ENCODE measurements around the gene MRPL55. TPM values are rescaled to one million over a fixed set of nuclear protein-coding genes. Genes with fewer than 3 reads are reported as not detected.
A peak's percentile ranks its signal among the peaks of the same experiment; 100 is the strongest.

The MRPL55 gene
- total RNA-seq, 1 donor from 2014 or later = 55.2 TPM

GRCh38 chr1:228085287-228085951, 23.7 kb downstream of the MRPL55 start:
- Mint-ChIP-seq H3K4me1 (peaks cover 55% of the 10 kb centered on the region), H3K4me3 (peak overlapping the region; percentile 97), H3K27ac (peak overlapping the region; percentile 93), H3K9me3 (no peaks in the 10 kb centered on the region), H3K36me3 (ENCODE audit: low read depth) (peaks cover 44% of the 10 kb centered on the region), H3K27me3 (no peaks in the 10 kb centered on the region)
- DNase-seq = no peak
- intact Hi-C loops (cut with micrococcal nuclease) = loop anchor here (10.0 kb wide), 1 partner anchor 1681 kb away; the partner anchor contains the start of gene PARP1

DNA sequence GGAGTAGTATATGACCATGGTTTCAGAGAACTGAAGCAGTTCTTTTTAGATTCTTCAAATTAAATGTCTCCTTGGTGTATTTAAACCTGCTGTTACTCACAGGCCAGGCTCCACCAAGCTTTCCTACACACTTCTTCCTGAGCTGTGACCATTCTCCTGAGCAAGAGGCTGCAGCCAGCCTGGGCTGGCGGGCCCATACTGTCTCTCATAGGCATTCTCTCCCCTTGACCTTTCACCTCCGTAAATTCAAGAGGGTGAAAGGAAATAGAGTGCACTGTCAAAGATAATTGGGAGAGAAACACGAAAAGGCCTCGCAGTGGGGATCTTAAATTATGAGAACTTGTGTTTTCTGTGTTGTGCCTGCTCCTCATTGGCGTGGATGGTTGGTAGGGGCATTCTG, 24.3 kb downstream of the MRPL55 start:
- intact Hi-C loops (cut with micrococcal nuclease) = loop anchor here (5.0 to 10.0 kb wide), 3 partner anchors 323 to 1680 kb away; partner anchors contain the start of genes PARP1 and TRIM11
- Mint-ChIP-seq H3K27me3 (no peaks in the 10 kb centered on the region), H3K36me3 (ENCODE audit: low read depth) (peaks cover 42% of the 10 kb centered on the region), H3K27ac (peak overlapping the region; percentile 93), H3K9me3 (no peaks in the 10 kb centered on the region), H3K4me3 (peak overlapping the region; percentile 97), H3K4me1 (peaks cover 51% of the 10 kb centered on the region)
- no peak for DNase-seq

DNA sequence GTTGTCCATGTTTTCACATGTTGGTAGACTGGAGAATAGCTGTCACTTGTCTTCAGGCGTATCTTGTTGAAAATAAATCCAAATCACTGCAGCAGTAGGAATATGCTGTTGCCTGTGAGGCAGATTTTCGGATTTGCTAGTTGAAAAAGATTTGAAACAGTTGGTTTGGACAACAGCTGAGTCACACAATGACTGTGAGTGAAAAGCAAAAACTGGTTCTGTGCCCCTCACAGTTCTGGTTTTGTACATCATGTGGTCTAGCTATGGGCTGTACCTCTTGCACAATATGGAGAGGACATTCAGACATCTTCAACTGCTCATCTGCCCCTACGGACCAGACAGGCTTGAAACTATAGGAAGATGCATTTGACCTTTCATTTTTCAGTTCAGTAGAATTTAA, 24.8 kb downstream of the MRPL55 start:
- H3K27me3 Mint-ChIP-seq = no peaks in the 10 kb centered on the region
- H3K4me3 Mint-ChIP-seq = peak overlapping the region; percentile 97
- H3K9me3 Mint-ChIP-seq = no peaks in the 10 kb centered on the region
- peaks cover 42% of the 10 kb centered on the region for H3K36me3 Mint-ChIP-seq (ENCODE audit: low read depth)
- H3K27ac Mint-ChIP-seq = peak overlapping the region; percentile 93
- no peak for DNase-seq
- H3K4me1 Mint-ChIP-seq = peaks cover 53% of the 10 kb centered on the region
- intact Hi-C loops (cut with micrococcal nuclease) = loop anchor here (5.0 to 10.0 kb wide), 3 partner anchors 323 to 1680 kb away; partner anchors contain the start of genes PARP1 and TRIM11

DNA sequence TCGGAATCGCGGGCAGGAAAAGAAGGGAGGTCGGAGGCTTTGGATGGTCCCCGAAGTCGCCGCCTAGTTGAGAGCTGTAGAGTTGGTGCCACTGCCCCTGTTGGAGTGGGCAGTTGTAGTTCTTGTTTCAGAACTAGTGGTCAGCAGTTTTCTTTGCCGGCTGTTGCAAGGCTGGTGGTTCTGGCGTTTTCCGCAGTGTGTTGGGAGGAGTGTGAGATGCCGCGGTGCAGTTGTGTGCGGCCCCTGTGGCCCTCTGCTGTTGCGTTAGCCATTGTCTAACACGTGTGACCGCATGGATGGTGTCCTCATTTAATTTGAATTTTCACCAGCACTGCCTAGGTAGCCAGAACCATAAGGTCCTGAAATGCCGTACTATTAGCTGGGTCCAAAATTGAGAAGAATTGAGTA, 25.2 kb downstream of the MRPL55 start:
- no peaks in the 10 kb centered on the region for H3K27me3 Mint-ChIP-seq
- DNase-seq = peak; percentile 72
- intact Hi-C loops (cut with micrococcal nuclease) = loop anchor here (5.0 to 10.0 kb wide), 3 partner anchors 323 to 1679 kb away; partner anchors contain the start of genes PARP1 and TRIM11
- H3K4me1 Mint-ChIP-seq = peaks cover 50% of the 10 kb centered on the region
- no peaks in the 10 kb centered on the region for H3K9me3 Mint-ChIP-seq
- H3K4me3 Mint-ChIP-seq = peak overlapping the region; percentile 97
- peaks cover 41% of the 10 kb centered on the region for H3K36me3 Mint-ChIP-seq (ENCODE audit: low read depth)
- peak overlapping the region; percentile 93 for H3K27ac Mint-ChIP-seq

DNA sequence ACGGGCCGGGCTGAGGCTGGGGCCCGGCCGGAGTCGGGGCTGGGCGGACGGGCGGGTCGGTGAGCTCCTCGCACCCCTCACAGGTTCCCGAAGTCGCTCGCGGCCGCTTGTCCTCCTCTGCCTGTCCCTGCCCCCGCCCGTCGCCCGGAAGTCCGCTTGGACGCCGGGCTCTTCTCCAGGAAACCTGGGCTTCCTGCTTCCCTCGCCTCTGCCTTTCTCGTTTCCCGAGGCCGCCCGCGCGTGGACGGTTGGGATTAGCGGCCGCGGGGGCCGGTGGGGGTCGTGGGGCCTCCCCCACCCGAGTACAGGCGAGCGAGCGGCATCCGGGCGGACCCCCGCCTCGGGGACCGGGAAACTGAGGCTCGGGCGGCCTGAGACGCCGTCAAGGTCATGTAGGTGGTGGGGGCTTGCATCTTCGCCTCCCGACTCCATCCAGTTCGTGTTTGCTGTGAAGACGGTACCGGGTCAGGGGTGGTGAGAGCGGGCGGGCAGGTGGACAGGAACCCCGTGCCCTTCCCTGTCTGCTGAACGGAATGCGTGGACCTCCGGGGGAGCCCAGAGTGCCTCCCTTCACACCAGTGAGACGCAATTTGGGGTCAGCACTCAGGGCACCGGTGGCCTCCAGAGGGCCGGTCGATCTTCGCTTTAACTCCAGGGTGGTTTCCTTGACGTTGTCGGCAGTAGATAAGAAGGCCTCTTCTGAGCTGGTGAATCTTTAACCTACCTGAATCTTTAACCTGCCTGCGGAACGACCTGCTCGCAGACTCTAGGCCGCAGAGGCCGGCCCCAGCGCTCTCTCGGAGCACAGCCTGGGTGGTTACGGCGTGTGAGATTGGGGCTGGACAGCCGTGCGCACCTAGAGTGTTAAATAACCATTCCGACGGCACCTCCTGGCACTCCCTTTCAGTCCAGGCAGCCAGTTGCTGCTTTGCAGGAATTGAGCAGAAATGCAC, 25.9 kb downstream of the MRPL55 start:
- intact Hi-C loops (cut with micrococcal nuclease) = loop anchor here (1.0 to 10.0 kb wide), 9 partner anchors 20 to 1678 kb away; partner anchors contain the start of genes C1orf35, GUK1, JMJD4 and MRPL55
- Mint-ChIP-seq H3K27ac (peak overlapping the region; percentile 93), H3K4me3 (peak overlapping the region; percentile 97), H3K4me1 (peaks cover 46% of the 10 kb centered on the region), H3K9me3 (no peaks in the 10 kb centered on the region), H3K27me3 (no peaks in the 10 kb centered on the region), H3K36me3 (ENCODE audit: low read depth) (peaks cover 37% of the 10 kb centered on the region)
- peak; percentile 85 for DNase-seq

DNA sequence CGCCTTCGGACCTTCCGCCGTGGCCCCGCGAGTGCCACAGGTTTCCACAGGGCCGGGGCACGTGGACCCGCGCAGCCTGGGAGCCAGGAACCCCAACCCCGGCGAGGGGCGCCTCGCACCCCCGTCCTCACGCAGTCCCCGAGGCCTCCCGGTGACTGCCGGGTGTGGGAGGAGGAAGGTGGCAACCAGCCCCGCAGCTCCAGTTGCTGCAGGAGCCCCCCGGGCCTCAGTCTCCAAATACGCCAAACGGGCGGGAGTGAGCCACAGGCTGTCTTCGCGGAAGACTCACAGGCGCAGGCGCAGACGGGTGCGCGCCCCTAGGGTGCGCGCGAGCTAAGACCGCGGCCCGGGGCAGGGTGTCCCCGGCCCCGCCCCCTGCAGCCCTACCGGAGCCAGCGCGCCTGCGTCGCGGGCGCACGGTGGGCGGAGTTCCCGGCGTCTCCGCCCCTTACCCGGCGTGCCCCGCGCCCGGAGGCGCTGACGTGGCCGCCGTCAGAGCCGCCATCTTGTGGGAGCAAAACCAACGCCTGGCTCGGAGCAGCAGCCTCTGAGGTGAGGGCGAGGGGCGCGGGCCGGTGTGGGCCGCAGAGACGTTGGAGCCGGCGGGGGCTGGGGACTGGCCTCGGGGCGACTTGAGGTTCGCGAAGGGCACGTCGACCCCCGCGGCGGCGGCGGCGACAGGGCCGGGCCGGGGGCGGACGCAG, 26.7 kb downstream of the MRPL55 start, which contains the start of gene ARF1:
Gene ARF1 (plus strand): TSS at position 495 of the 704 bp plus-strand sequence. CDS start 14,407 bp downstream, outside the sequence.
- Mint-ChIP-seq H3K9me3 (no peaks in the 10 kb centered on the region), H3K4me3 (peak within 1 kb of the TSS; percentile 97), H3K36me3 (ENCODE audit: low read depth) (peaks cover 32% of the 10 kb centered on the region), H3K27ac (peak within 1 kb of the TSS; percentile 93), H3K27me3 (no peaks in the 10 kb centered on the region), H3K4me1 (peaks cover 40% of the 10 kb centered on the region)
- intact Hi-C loops (cut with micrococcal nuclease) = loop anchor here (1.0 to 10.0 kb wide), 9 partner anchors 21 to 1678 kb away; partner anchors contain the start of genes C1orf35, GUK1, JMJD4 and MRPL55
- DNase-seq = peak; percentile 98

- DNase-seq = no peak
- Mint-ChIP-seq H3K36me3 (ENCODE audit: low read depth) (peaks cover 32% of the 10 kb centered on the region), H3K27ac (peak overlapping the region; percentile 87), H3K4me1 (peaks cover 35% of the 10 kb centered on the region), H3K9me3 (no peaks in the 10 kb centered on the region), H3K27me3 (no peaks in the 10 kb centered on the region), H3K4me3 (peak overlapping the region; percentile 97)
- intact Hi-C loops (cut with micrococcal nuclease) = loop anchor here (1.0 to 10.0 kb wide), 9 partner anchors 22 to 1677 kb away; partner anchors contain the start of genes C1orf35, GUK1, JMJD4 and MRPL55
Measured at GRCh38 chr1:228081578-228082213, 27.4 kb downstream of the MRPL55 start.

GRCh38 chr1:228081144-228081543, 28.0 kb downstream of the MRPL55 start:
- no peak for DNase-seq
- intact Hi-C loops (cut with micrococcal nuclease) = loop anchor here (5.0 to 10.0 kb wide), 3 partner anchors 326 to 1676 kb away; partner anchors contain the start of genes PARP1 and TRIM11
- H3K36me3 Mint-ChIP-seq (ENCODE audit: low read depth) = peaks cover 30% of the 10 kb centered on the region
- H3K27ac Mint-ChIP-seq = peak overlapping the region; percentile 87
- H3K9me3 Mint-ChIP-seq = no peaks in the 10 kb centered on the region
- H3K27me3 Mint-ChIP-seq = no peaks in the 10 kb centered on the region
- H3K4me3 Mint-ChIP-seq = peak overlapping the region; percentile 97
- peaks cover 32% of the 10 kb centered on the region for H3K4me1 Mint-ChIP-seq

- H3K4me1 Mint-ChIP-seq = peaks cover 23% of the 10 kb centered on the region
- H3K9me3 Mint-ChIP-seq = no peaks in the 10 kb centered on the region
- no peak overlapping the region for H3K4me3 Mint-ChIP-seq
- peaks cover 20% of the 10 kb centered on the region for H3K36me3 Mint-ChIP-seq (ENCODE audit: low read depth)
- intact Hi-C loops (cut with micrococcal nuclease) = loop anchor here (5.0 to 10.0 kb wide), 3 partner anchors 328 to 1675 kb away; partner anchors contain the start of genes PARP1 and TRIM11
- H3K27me3 Mint-ChIP-seq = no peaks in the 10 kb centered on the region
- H3K27ac Mint-ChIP-seq = no peak overlapping the region
- DNase-seq = no peak
Measured at GRCh38 chr1:228079601-228080263, 29.4 kb downstream of the MRPL55 start.

DNA sequence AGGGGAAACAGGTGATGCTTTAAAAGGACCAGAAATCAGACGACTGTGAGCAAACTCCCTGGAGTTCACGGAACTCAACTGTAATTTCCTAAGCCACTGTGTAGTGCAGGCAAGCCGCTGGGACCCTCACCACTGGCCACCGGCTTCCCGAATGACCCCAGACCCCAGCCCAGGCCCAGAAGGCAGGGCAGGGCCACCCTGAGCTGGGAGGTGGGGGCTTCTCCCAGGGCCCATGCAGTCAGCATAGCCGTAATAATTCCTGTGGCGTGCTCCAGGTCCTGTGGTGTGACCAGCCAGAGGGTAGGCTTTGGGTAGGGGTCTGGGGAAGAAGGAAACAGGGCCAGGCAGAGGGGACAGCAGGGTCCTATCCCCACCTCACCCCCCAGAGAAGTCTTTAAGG, 30.1 kb downstream of the MRPL55 start:
- DNase-seq = no peak
- H3K27me3 Mint-ChIP-seq = no peaks in the 10 kb centered on the region
- intact Hi-C loops (cut with micrococcal nuclease) = no loop called here
- H3K36me3 Mint-ChIP-seq (ENCODE audit: low read depth) = peaks cover 15% of the 10 kb centered on the region
- H3K9me3 Mint-ChIP-seq = no peaks in the 10 kb centered on the region
- peaks cover 16% of the 10 kb centered on the region for H3K4me1 Mint-ChIP-seq
- no peak overlapping the region for H3K27ac Mint-ChIP-seq
- H3K4me3 Mint-ChIP-seq = no peak overlapping the region

GRCh38 chr1:228077565-228078330, 31.4 kb downstream of the MRPL55 start:
- H3K9me3 Mint-ChIP-seq = no peaks in the 10 kb centered on the region
- H3K36me3 Mint-ChIP-seq (ENCODE audit: low read depth) = peaks cover 6% of the 10 kb centered on the region
- H3K27ac Mint-ChIP-seq = no peak overlapping the region
- DNase-seq = no peak
- no peaks in the 10 kb centered on the region for H3K27me3 Mint-ChIP-seq
- H3K4me1 Mint-ChIP-seq = peaks cover 12% of the 10 kb centered on the region
- no peak overlapping the region for H3K4me3 Mint-ChIP-seq
- intact Hi-C loops (cut with micrococcal nuclease) = no loop called here
